HG02678 (cell line): ENCODE data around the gene SERHL2.
"Not testable (repeated sequence)": the region's sequence is repeated elsewhere in the genome, so short reads cannot be mapped to it uniquely, and the experiment has no call there.

Experiments
- ATAC-seq: cut with Tn5 transposase; IDR thresholded peaks from one replicate; pipeline ENCODE4 v1.9.1; 2021; ENCODE audit warnings: mild to moderate bottlenecking, moderate library complexity; ENCODE audit not compliant: unreplicated experiment

Gene SERHL2, protein sequence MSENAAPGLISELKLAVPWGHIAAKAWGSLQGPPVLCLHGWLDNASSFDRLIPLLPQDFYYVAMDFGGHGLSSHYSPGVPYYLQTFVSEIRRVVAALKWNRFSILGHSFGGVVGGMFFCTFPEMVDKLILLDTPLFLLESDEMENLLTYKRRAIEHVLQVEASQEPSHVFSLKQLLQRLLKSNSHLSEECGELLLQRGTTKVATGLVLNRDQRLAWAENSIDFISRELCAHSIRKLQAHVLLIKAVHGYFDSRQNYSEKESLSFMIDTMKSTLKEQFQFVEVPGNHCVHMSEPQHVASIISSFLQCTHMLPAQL

GRCh38 chr22:42553475-42554361, at the start of gene SERHL2:
TSS of gene SERHL2 (plus strand) at chr22:42553956. CDS start at chr22:42554021, 65 bp downstream.
- ATAC-seq, result peak; percentile 77

- not testable (repeated sequence) for ATAC-seq
Observed at GRCh38 chr22:42508327-42508974, 45.3 kb upstream of the SERHL2 start.

GRCh38 chr22:42508975-42509364, 44.8 kb upstream of the SERHL2 start:
- not testable (repeated sequence) for ATAC-seq

DNA sequence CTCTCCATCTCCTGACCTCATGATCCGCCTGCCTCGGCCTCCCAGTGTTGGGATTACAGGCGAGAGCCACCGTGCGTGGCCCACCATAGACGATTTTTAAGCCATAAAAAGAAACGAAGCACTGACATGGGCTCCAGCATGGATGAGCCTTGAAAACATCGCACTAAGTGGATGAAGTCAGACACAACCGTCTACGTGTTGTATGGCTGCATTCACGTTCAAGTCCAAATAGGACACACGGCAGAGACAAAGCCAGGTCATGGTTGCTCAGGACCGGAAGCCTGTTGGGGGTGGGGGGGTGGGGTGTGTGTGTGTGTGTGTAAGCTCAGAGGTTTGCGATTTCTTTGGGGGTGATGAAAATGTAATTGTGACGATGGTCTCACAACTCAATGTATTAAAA, 44.2 kb upstream of the SERHL2 start:
- ATAC-seq, result no peak

- no peak for ATAC-seq
Observed at GRCh38 chr22:42511401-42511891, 42.3 kb upstream of the SERHL2 start.

- not testable (repeated sequence) for ATAC-seq
Observed at GRCh38 chr22:42512273-42512990, 41.3 kb upstream of the SERHL2 start.

DNA sequence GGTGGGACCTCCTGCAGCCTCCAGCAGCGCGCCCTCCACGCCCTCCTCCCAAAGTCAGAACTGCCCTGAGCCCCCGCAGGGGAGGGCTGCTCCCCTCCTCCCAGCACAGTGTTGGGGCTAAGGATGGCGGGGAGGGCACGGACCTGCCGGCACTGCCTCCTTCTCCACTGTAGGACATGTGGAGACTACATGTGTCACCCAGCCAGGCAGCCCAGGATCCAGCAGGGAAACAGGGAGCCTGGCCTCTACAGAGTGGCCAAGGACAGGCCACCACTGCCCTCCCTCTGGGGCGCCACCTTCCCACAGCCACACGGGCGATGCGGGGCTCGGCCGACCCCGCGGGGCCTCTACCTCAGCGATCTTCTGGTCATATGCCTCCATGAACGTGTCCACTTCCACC, 39.4 kb upstream of the SERHL2 start:
- not testable (repeated sequence) for ATAC-seq

DNA sequence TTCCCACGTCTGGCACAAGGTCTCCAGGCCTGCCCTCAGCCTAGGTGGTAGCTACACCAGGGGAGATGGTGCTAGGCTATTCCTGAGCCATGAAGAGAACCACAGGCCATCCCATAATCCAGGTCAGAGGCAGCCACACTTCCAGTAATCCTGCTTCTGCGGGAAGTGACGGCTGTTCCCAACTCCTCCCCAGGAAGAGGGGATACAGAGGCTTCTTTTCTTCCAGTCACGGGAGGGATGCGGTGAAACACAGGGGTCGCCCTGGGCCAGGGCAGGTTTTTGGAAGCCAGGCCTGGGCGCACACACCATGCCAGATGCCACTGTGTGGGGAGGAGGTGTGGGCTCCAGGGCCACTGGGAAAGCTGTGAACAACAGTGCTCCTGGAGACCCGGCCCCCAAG, 38.5 kb upstream of the SERHL2 start:
- ATAC-seq, result not testable (repeated sequence)

DNA sequence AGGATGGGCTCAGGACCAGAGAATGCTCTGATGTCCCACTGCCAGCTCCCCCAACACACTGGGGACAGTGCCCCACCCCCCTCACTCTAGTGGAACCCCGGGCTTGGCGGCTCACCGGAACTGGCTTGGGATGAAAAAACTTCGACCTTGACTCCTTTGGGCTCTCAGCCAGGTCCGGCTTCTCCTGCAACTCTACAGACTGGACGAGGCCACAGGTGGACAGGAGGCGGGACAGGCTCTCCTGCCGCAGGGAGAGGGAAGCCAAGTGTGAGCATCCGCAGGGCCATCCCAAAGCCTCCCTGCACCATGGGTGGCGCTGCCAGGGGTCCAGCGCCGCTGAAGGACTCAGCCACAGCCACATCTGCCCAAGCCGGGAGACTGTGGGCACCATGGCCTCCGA, 37.9 kb upstream of the SERHL2 start:
- ATAC-seq, result no peak

DNA sequence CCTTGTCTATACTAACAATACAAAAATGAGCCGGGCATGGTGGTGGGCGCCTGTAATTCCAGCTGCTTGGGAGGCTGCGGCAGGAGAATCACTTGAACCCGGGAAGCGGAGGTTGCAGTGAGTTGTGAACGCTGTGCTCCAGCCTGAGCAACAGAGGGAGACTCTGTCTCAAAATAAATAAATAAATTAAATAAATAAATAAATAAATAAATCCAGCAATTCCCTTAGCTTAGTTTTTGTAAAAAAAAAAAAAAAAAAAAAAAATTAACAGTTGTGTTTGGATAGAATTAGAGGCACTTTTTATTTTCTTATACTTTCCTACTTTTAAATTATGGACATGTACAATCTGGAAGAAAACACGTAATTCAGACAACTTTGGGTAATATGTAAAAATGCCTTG, 36.7 kb upstream of the SERHL2 start:
- not testable (repeated sequence) for ATAC-seq

GRCh38 chr22:42518638-42519524, 34.9 kb upstream of the SERHL2 start:
- ATAC-seq, result not testable (repeated sequence)

- peak; percentile 90 for ATAC-seq
Observed at GRCh38 chr22:42519525-42520401, 34.0 kb upstream of the SERHL2 start, which contains the start of gene RRP7A. TSS of gene RRP7A (minus strand) at chr22:42519796. CDS start at chr22:42519786, 10 bp downstream.

- no peak for ATAC-seq
Observed at GRCh38 chr22:42521228-42521546, 32.6 kb upstream of the SERHL2 start.

GRCh38 chr22:42522546-42522945, 31.2 kb upstream of the SERHL2 start:
- no peak for ATAC-seq

DNA sequence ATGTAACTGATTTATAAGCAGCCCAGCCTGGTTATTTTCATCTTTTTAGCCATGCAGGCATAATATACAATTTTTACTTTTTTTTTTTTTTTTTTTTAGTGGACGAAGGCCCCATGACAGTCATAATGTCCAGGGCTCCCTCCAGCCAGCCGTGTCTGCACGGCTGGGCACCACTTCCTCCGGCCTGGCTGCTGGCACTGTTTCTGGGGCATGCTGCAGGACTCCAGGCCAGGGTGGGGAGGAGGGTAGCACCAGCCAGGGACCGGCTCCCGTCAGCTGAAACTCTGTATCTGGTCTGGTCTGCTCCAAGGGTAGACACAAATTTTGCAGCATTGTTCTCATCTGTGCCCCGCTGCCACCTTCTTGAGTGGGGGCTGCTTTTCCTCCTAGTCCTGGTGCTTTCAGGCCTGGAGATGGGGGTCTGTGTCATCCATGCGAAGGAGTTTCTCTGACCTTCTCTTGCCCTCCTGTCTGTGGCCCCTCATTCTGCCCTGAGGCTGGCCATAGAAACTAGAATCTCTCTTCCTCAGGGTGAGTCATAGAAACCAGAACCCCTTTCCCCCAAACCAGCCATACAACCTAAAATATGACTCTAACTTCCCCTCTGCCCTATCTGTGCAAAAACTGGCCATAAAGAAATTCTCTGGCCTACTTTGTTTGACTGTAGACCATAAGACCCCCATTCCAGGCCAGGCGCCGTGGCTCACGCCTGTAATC, 25.0 kb upstream of the SERHL2 start:
- no peak for ATAC-seq

- ATAC-seq, result not testable (repeated sequence)
Observed at GRCh38 chr22:42529435-42529834, 24.3 kb upstream of the SERHL2 start.

DNA sequence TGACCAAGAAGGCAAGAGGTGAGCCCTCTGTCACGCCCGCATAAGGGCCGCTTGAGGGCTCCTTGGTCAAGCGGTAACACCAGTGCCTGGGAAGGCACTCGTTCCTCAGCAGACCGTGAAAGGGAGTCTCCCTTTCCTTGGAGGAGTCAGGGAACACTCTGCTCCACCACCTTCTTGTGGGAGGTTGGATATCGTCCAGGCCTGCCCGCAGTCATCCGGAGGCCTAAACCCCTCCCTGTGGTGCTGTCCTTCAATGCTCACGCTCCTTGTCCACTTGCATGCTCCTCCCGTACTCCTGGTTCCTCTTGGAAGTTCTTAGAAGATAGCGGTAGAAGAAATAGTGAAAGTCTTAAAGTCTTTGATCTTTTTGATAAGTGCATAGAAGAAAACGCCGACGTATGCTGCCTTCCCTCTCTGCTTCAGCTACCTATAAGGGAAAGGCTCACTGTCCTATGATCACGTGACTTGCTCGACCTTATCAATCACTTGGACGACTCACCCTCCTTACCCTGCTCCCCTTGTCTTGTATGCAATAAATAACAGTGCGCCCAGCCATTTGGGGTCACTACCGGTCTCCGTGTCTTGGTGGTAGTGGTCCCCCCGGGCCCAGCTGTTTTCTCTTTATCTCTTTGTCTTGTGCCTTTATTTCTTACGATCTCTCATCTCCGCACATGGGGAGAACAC, 22.2 kb upstream of the SERHL2 start:
- ATAC-seq, result not testable (repeated sequence)

DNA sequence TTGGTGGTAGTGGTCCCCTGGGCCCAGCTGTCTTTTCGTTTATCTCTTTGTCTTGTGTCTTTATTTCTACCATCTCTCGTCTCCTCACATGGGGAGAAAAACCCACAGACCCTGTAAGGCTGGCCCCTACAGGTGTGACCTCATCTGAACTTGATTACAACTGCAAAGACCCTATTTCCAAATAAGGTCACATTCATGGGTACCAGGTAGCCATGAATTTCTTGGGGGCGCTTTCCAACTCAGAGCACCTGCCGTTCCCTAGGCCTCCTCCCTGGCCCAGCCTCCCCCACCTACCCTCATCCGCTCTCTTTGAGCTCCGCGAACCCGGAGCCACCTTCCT, 20.1 kb upstream of the SERHL2 start:
- ATAC-seq, result no peak
